ENCODE data around the gene PARM1. TPM values are rescaled to one million over a fixed set of nuclear protein-coding genes. Genes with fewer than 3 reads are reported as not detected.

Gene PARM1
- total and polyA plus RNA-seq, 2 donors (not counting 1 experiment from before 2014, with no cell fraction given), result 7.8 to 10.4 TPM

- Mint-ChIP-seq H3K4me3 (no peak overlapping the region), H3K27ac (no peak overlapping the region), H3K27me3 (no peaks in the 10 kb centered on the region), H3K4me1 (peaks cover 14% of the 10 kb centered on the region), H3K9me3 (ENCODE audit: insufficient read depth) (peaks cover 8% of the 10 kb centered on the region)
- ChIA-PET POLR2A (no interaction called here), CTCF (interaction anchor here (0.6 kb wide), 1 partner anchor 22 kb away, joined by 3 read pairs; no protein-coding TSS in a partner anchor)
- no peaks in the 10 kb centered on the region for H3K4me1 ChIP-seq (ENCODE audit: control insufficient read depth in 2 of 2, insufficient read depth in 2 of 2, low read length in 2 of 2)
- peaks cover 0 to 5% (median 2%) of the 10 kb centered on the region in 3 donors for H3K9me3 ChIP-seq (ENCODE audit: control extremely low read depth in 1 of 3, control insufficient read depth in 2 of 3, insufficient read depth in 1 of 3, low read length in 2 of 3)
- no peaks in the 10 kb centered on the region for H4K20me1 ChIP-seq (ENCODE audit: control insufficient read depth, insufficient read depth, low read length, poor library complexity, severe bottlenecking)
- H3K4me2 ChIP-seq (replicated peaks; ENCODE audit: low read depth, low read length, poor library complexity, severe bottlenecking), result no peak overlapping the region
- no peaks in the 10 kb centered on the region for H3K27me3 ChIP-seq (replicated peaks in 1 of 4; ENCODE audit: control extremely low read depth in 1 of 4, control insufficient read depth in 3 of 4, insufficient read depth in 4 of 4, low read length in 3 of 4)
- DNase-seq (no peak), ATAC-seq (ENCODE audit: low read depth) (no peak)
- intact Hi-C loops (cut with micrococcal nuclease), result no loop called here
- no peak overlapping the region for H3K9ac ChIP-seq (ENCODE audit: low read length)
- TF ChIP-seq EZH2 (IDR thresholded peaks at IDR 0.05; ENCODE audit: borderline replicate concordance, insufficient read depth, low read depth, low read length, poor library complexity, severe bottlenecking), result no peak
- no peak for TF ChIP-seq CTCF (IDR thresholded peaks at IDR 0.05)
- no peak overlapping the region for H2AFZ ChIP-seq (ENCODE audit: insufficient read depth, low read depth, low read length, poor library complexity, severe bottlenecking)
- no peaks in the 10 kb centered on the region for H3K79me2 ChIP-seq (ENCODE audit: control insufficient read depth, insufficient read depth, low read length)
- H3K27ac ChIP-seq (ENCODE audit: low read length in 2 of 2), result no peak overlapping the region
- H3K36me3 ChIP-seq (replicated peaks in 1 of 2; ENCODE audit: control extremely low read depth in 1 of 2, control insufficient read depth in 1 of 2, extremely low read depth in 1 of 2, insufficient read depth in 2 of 2, low read length in 1 of 2), result no peaks in the 10 kb centered on the region
- 100% methylated on average over 1 of the region's 2 CpGs for WGBS (ENCODE audit: insufficient coverage)
- H3K4me3 ChIP-seq (ENCODE audit: control extremely low read depth in 1 of 5, extremely low read depth in 1 of 5, insufficient read depth in 1 of 5, low read depth in 2 of 5, low read length in 4 of 5), result no peak overlapping the region
Observed at GRCh38 chr4:74964311-74964710, 31.4 kb downstream of the PARM1 start.

- ChIA-PET POLR2A (no interaction called here), CTCF (no interaction called here)
- Histone ChIP-seq H4K20me1 (ENCODE audit: control insufficient read depth, insufficient read depth, low read length, poor library complexity, severe bottlenecking) (no peaks in the 10 kb centered on the region), H3K27me3 (replicated peaks in 1 of 4; ENCODE audit: control extremely low read depth in 1 of 4, control insufficient read depth in 3 of 4, insufficient read depth in 4 of 4, low read length in 3 of 4) (no peaks in the 10 kb centered on the region), H3K4me1 (ENCODE audit: control insufficient read depth in 2 of 2, insufficient read depth in 2 of 2, low read length in 2 of 2) (no peaks in the 10 kb centered on the region), H3K4me2 (replicated peaks; ENCODE audit: low read depth, low read length, poor library complexity, severe bottlenecking) (no peak overlapping the region), H3K36me3 (replicated peaks in 1 of 2; ENCODE audit: control extremely low read depth in 1 of 2, control insufficient read depth in 1 of 2, extremely low read depth in 1 of 2, insufficient read depth in 2 of 2, low read length in 1 of 2) (no peaks in the 10 kb centered on the region), H3K4me3 (ENCODE audit: control extremely low read depth in 1 of 5, extremely low read depth in 1 of 5, insufficient read depth in 1 of 5, low read depth in 2 of 5, low read length in 4 of 5) (no peak overlapping the region), H3K79me2 (ENCODE audit: control insufficient read depth, insufficient read depth, low read length) (no peaks in the 10 kb centered on the region), H2AFZ (ENCODE audit: insufficient read depth, low read depth, low read length, poor library complexity, severe bottlenecking) (no peak overlapping the region), H3K27ac (ENCODE audit: low read length in 2 of 2) (no peak overlapping the region), H3K9me3 (ENCODE audit: control extremely low read depth in 1 of 3, control insufficient read depth in 2 of 3, insufficient read depth in 1 of 3, low read length in 2 of 3) (no peaks in the 10 kb centered on the region), H3K9ac (ENCODE audit: low read length) (no peak overlapping the region)
- Mint-ChIP-seq H3K4me1 (peaks cover 20% of the 10 kb centered on the region), H3K4me3 (no peak overlapping the region), H3K9me3 (ENCODE audit: insufficient read depth) (no peaks in the 10 kb centered on the region), H3K27me3 (no peaks in the 10 kb centered on the region), H3K27ac (no peak overlapping the region)
- ATAC-seq (ENCODE audit: low read depth) (no peak), DNase-seq (no peak)
- no CpG with 5 or more reads among the region's 3 CpGs for WGBS (ENCODE audit: insufficient coverage)
- TF ChIP-seq EZH2 (IDR thresholded peaks at IDR 0.05; ENCODE audit: borderline replicate concordance, insufficient read depth, low read depth, low read length, poor library complexity, severe bottlenecking) (no peak), CTCF (IDR thresholded peaks at IDR 0.05) (no peak)
- intact Hi-C loops (cut with micrococcal nuclease), result no loop called here
Observed at GRCh38 chr4:74967324-74967723, 34.4 kb downstream of the PARM1 start.
